B cell (primary cell): ENCODE results near the gene NPHS1.

Experiments used
- EZH2 ChIP-seq: IDR thresholded peaks from 2 replicates; pipeline ENCODE4 v1.6.1; 2012; ENCODE audit warnings: borderline replicate concordance, low read depth, mild to moderate bottlenecking, moderate library complexity, low read length; ENCODE audit not compliant: insufficient read depth, poor library complexity, severe bottlenecking
- TF ChIP-seq, protein P1 (sequence below): fragments of 200-600 bp; IDR thresholded peaks from one replicate; pipeline ENCODE4 v1.8.0; 2022; ENCODE audit warnings: antibody characterized with exemption, mild to moderate bottlenecking

- TF ChIP-seq, protein P1, sequence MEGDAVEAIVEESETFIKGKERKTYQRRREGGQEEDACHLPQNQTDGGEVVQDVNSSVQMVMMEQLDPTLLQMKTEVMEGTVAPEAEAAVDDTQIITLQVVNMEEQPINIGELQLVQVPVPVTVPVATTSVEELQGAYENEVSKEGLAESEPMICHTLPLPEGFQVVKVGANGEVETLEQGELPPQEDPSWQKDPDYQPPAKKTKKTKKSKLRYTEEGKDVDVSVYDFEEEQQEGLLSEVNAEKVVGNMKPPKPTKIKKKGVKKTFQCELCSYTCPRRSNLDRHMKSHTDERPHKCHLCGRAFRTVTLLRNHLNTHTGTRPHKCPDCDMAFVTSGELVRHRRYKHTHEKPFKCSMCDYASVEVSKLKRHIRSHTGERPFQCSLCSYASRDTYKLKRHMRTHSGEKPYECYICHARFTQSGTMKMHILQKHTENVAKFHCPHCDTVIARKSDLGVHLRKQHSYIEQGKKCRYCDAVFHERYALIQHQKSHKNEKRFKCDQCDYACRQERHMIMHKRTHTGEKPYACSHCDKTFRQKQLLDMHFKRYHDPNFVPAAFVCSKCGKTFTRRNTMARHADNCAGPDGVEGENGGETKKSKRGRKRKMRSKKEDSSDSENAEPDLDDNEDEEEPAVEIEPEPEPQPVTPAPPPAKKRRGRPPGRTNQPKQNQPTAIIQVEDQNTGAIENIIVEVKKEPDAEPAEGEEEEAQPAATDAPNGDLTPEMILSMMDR: no peak
- TF ChIP-seq EZH2: no peak
Observed at GRCh38 chr19:35776102-35776788, 76.1 kb downstream of the NPHS1 start.
